Activated CD4-positive, alpha-beta T cell treated with anti-CD3 and anti-CD28 coated beads for 36 hours (primary cell): ENCODE results near the gene FAAP24. TPM values are rescaled to one million over a fixed set of nuclear protein-coding genes. Genes with fewer than 3 reads are reported as not detected.
"Not testable (repeated sequence)": the region's sequence is repeated elsewhere in the genome, so short reads cannot be mapped to it uniquely, and the experiment has no call there.

Experiments
- ATAC-seq: fragments of 200-7000 bp; cut with Tn5 transposase; one replicate; pipeline ENCODE4 v1.10.0; 2021; ENCODE audit warnings: mild to moderate bottlenecking, moderate library complexity
- CTCF ChIA-PET: fragments of 350-600 bp; sonication (Branson Sonifier 250); formaldehyde crosslinking; loops from one replicate; lab custom pipeline; 2021; ENCODE audit warnings: antibody characterized with exemption; lab: Charles Lee
- POLR2A ChIA-PET: fragments of 350-600 bp; sonication (Branson Sonifier 250); formaldehyde crosslinking; loops from one replicate; lab custom pipeline; 2021; ENCODE audit warnings: antibody characterized with exemption, inconsistent platforms; lab: Charles Lee
- DNase-seq: peaks from one replicate; pipeline ENCODE4 v3.0.0-alpha.2; 2020
- H3K27ac Mint-ChIP-seq: one replicate; pipeline ENCODE4 v1.8.0; 2021; ENCODE audit warnings: mixed read lengths
- H3K27me3 Mint-ChIP-seq: one replicate; pipeline ENCODE4 v1.8.0; 2021; ENCODE audit warnings: mixed read lengths
- H3K36me3 Mint-ChIP-seq: one replicate; pipeline ENCODE4 v1.8.0; 2021; ENCODE audit warnings: low read depth, mixed read lengths
- H3K4me1 Mint-ChIP-seq: one replicate; pipeline ENCODE4 v1.8.0; 2021; ENCODE audit warnings: mixed read lengths
- H3K4me3 Mint-ChIP-seq: one replicate; pipeline ENCODE4 v1.8.0; 2021; ENCODE audit warnings: mild to moderate bottlenecking, moderate library complexity, mixed read lengths
- H3K9me3 Mint-ChIP-seq: one replicate; pipeline ENCODE4 v1.8.0; 2021; ENCODE audit warnings: low read depth, mixed read lengths
- intact Hi-C, 2 experiments: fragments of 100-400 bp; cut with DNase I in 1 of 2; cut with micrococcal nuclease in 1 of 2; formaldehyde crosslinking; loops; one replicate each; pipeline versions ENCODE4 v1.14.2 to v1.15.1; 2022 to 2024; cut with DNase I, micrococcal nuclease
- total RNA-seq, 2 experiments: library from RNA; stranded (reverse); gene quantifications; one replicate each; pipeline ENCODE4 v1.2.3, GENCODE V29; 2021

The FAAP24 gene
- total RNA-seq, 2 experiments from 2014 or later, result 8.9 to 11.9 TPM

- H3K9me3 Mint-ChIP-seq, H3K36me3 Mint-ChIP-seq, H3K4me3 Mint-ChIP-seq, ATAC-seq, CTCF ChIA-PET, intact Hi-C loops, H3K27ac Mint-ChIP-seq, DNase-seq, H3K27me3 Mint-ChIP-seq, H3K4me1 Mint-ChIP-seq, POLR2A ChIA-PET: not testable (repeated sequence)
Measured at GRCh38 chr19:33026602-33027001, 54.6 kb downstream of the FAAP24 start.

Other genes starting within 250 kb of the FAAP24 start
- under 1 TPM in 1 of 2 experiments, not detected in 1; 0.14 TPM for gene SLC7A9, start 102.5 kb upstream of the FAAP24 start, total RNA-seq
- gene CEP89, start 284 bp upstream of the FAAP24 start, total RNA-seq, result 10 to 100 TPM; 16.2 to 18.5 TPM
- 1 to 10 TPM; 5.1 to 5.7 TPM for gene RHPN2, start 92.6 kb downstream of the FAAP24 start, total RNA-seq
- gene GPATCH1, start 108.9 kb downstream of the FAAP24 start, total RNA-seq, result 10 to 100 TPM in 1 of 2 experiments, 1 to 10 TPM in 1; 9.5 to 11.1 TPM
- gene WDR88, start 159.9 kb downstream of the FAAP24 start, total RNA-seq, result under 1 TPM in 1 of 2 experiments, not detected in 1; 0.21 TPM
- under 1 TPM; 0.37 TPM for gene LRP3, start 222.1 kb downstream of the FAAP24 start, total RNA-seq